ENCODE data around the gene DSCAML1. TPM values are rescaled to one million over a fixed set of nuclear protein-coding genes. Genes with fewer than 3 reads are reported as not detected.
A peak's percentile ranks its signal among the peaks of the same experiment; 100 is the strongest.

Gene DSCAML1
- total RNA-seq, 2 donors from 2014 or later: 0.08 TPM; not detected in 1

DNA sequence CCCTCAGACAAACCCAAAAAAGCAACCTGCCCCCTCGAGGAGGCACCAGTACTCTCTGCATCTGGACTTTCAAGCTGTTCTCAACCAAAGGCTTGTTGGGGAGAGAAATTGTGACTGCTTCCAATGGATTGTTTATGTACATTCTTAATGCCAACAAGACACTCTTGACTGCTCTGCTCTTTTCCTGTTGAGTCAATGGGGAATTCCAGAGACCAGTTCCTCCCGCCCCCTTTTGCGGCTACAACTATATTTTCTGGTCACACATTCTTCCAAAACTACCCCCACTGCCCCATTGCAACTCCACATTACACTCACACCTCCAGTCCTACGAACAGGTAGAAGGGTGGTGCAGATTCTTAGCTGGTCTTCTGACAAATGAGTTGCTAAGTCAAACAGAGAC is 187.0 kb downstream of the DSCAML1 start:
- DNase-seq (ENCODE audit: low spot score) (no peak), ATAC-seq (peak in 1 of 2 donors; percentile 35)
- Mint-ChIP-seq H3K4me1 (ENCODE audit: low read depth in 2 of 2) (peaks cover 6 to 17% of the 10 kb centered on the region in 2 donors), H3K4me3 (peak overlapping the region; percentile 26), H3K36me3 (no peaks in the 10 kb centered on the region), H3K9me3 (no peaks in the 10 kb centered on the region), H3K27me3 (peaks cover 31 to 45% of the 10 kb centered on the region in 2 donors), H3K27ac (peak overlapping the region in 1 of 2 donors; percentile 39)

GRCh38 chr11:117607449-117607848 is 189.6 kb downstream of the DSCAML1 start:
- no peaks in the 10 kb centered on the region for H3K9me3 Mint-ChIP-seq
- H3K4me1 Mint-ChIP-seq (ENCODE audit: low read depth in 2 of 2): peaks cover 6 to 17% of the 10 kb centered on the region in 2 donors
- no peaks in the 10 kb centered on the region for H3K36me3 Mint-ChIP-seq
- DNase-seq (ENCODE audit: low spot score): no peak
- no peak overlapping the region for H3K27ac Mint-ChIP-seq
- peaks cover 27 to 35% of the 10 kb centered on the region in 2 donors for H3K27me3 Mint-ChIP-seq
- ATAC-seq: no peak
- no peak overlapping the region for H3K4me3 Mint-ChIP-seq

GRCh38 chr11:117606790-117607189 is 190.2 kb downstream of the DSCAML1 start:
- no peak overlapping the region for H3K27ac Mint-ChIP-seq
- no peak for ATAC-seq
- peaks cover 28% of the 10 kb centered on the region in 2 donors for H3K27me3 Mint-ChIP-seq
- H3K9me3 Mint-ChIP-seq: no peaks in the 10 kb centered on the region
- DNase-seq (ENCODE audit: low spot score): no peak
- no peak overlapping the region for H3K4me3 Mint-ChIP-seq
- H3K36me3 Mint-ChIP-seq: no peaks in the 10 kb centered on the region
- H3K4me1 Mint-ChIP-seq (ENCODE audit: low read depth in 2 of 2): peaks cover 6 to 17% of the 10 kb centered on the region in 2 donors

DNA sequence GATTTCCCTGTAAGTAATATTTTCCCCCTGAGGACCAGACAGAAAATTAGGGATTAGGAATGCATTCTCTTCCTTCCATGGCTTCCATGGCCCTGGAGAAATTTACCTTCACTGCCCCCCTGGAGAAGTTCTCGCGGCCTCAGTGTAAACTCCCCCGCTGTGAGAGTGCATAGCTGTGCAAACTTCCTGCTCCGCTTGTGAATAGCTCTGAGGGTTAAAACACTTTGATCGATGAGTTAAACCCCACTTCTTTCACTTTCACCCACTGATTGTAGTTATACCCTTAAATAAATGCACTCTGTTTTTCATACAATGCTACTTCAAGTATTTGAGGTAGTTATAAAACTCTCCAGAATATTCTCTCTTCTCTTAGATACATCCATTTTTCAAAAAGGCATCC is 190.8 kb downstream of the DSCAML1 start:
- Mint-ChIP-seq H3K4me3 (no peak overlapping the region), H3K27me3 (peaks cover 22 to 26% of the 10 kb centered on the region in 2 donors), H3K27ac (no peak overlapping the region), H3K9me3 (no peaks in the 10 kb centered on the region), H3K36me3 (no peaks in the 10 kb centered on the region), H3K4me1 (ENCODE audit: low read depth in 2 of 2) (peaks cover 6 to 17% of the 10 kb centered on the region in 2 donors)
- DNase-seq (ENCODE audit: low spot score): no peak
- ATAC-seq: no peak

- Mint-ChIP-seq H3K27me3 (peaks cover 19 to 23% of the 10 kb centered on the region in 2 donors), H3K36me3 (no peaks in the 10 kb centered on the region), H3K9me3 (no peaks in the 10 kb centered on the region), H3K27ac (no peak overlapping the region), H3K4me3 (no peak overlapping the region), H3K4me1 (ENCODE audit: low read depth in 2 of 2) (peaks cover 6 to 13% of the 10 kb centered on the region in 2 donors)
- ATAC-seq: no peak
- DNase-seq (ENCODE audit: low spot score): no peak
These were observed 191.7 kb downstream of the DSCAML1 start for GRCh38 chr11:117605331-117605730.

DNA sequence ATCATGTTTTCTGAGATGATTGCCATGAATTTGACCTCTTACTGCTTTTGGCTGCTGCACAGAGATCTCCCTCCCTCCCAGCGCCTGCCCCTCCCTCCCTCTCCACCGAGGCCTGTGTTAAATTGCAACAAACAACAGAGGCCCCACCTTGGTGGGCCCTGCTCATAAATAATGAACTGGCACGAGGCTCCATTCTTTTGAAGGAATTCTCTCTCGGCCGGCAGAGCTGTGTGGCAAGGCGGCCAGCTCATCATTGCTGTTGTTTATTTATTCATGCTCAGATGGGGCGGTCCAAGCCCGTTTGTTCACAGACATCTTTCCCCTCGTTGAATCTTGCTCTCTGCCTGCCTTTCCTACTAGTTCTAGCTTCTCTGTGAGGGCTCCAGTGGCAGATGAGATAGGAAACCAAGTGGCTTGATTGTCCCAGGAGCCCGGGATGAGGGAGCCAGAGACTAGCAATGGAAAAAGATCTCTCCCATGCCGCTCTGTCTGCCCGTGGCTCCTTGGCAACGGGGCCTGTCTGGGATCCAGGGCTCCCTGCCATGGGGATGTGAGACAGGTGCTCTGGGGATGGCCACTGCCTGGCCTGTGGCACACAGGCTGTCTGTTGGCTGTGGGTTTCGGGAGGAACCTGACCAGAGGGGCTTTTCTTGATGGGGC is 192.6 kb downstream of the DSCAML1 start:
- ATAC-seq: no peak
- Mint-ChIP-seq H3K36me3 (no peaks in the 10 kb centered on the region), H3K27me3 (peaks cover 16 to 18% of the 10 kb centered on the region in 2 donors), H3K27ac (no peak overlapping the region), H3K9me3 (no peaks in the 10 kb centered on the region), H3K4me1 (ENCODE audit: low read depth in 2 of 2) (peaks cover 0 to 6% of the 10 kb centered on the region in 2 donors), H3K4me3 (no peak overlapping the region)
- DNase-seq (ENCODE audit: low spot score): no peak

DNA sequence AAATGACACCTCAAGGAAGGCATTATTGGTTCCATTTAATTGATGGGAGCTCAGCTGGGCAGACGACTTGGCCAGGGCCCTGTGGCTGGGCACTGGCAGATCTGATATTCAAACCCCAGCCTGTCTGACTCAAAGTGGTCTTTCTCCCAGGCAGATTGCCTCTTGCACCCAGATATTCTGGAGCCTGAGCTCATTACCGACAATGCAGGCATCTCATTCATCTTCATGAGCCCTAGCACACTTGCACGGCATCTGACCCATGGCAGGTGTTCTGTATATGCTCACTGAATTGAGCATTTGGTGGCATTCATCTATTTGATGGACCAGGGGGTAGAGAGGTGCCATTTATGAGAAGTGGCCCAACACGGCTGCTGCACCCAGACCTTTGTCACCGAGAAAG is 193.1 kb downstream of the DSCAML1 start:
- Mint-ChIP-seq H3K27me3 (peaks cover 18 to 20% of the 10 kb centered on the region in 2 donors), H3K9me3 (no peaks in the 10 kb centered on the region), H3K4me3 (no peak overlapping the region), H3K27ac (no peak overlapping the region), H3K36me3 (no peaks in the 10 kb centered on the region), H3K4me1 (ENCODE audit: low read depth in 2 of 2) (peaks cover 0 to 6% of the 10 kb centered on the region in 2 donors)
- DNase-seq (ENCODE audit: low spot score) (no peak), ATAC-seq (no peak)

- Mint-ChIP-seq H3K36me3 (no peaks in the 10 kb centered on the region), H3K27me3 (peaks cover 21 to 30% of the 10 kb centered on the region in 2 donors), H3K9me3 (no peaks in the 10 kb centered on the region), H3K4me1 (ENCODE audit: low read depth in 2 of 2) (peaks cover 0 to 2% of the 10 kb centered on the region in 2 donors), H3K27ac (no peak overlapping the region), H3K4me3 (no peak overlapping the region)
- DNase-seq (ENCODE audit: low spot score): no peak
- no peak for ATAC-seq
These were observed 195.9 kb downstream of the DSCAML1 start for GRCh38 chr11:117601006-117601708.

GRCh38 chr11:117600234-117600783 is 196.7 kb downstream of the DSCAML1 start:
- Mint-ChIP-seq H3K4me1 (ENCODE audit: low read depth in 2 of 2) (peaks cover 0 to 7% of the 10 kb centered on the region in 2 donors), H3K36me3 (no peaks in the 10 kb centered on the region), H3K27ac (no peak overlapping the region), H3K9me3 (no peaks in the 10 kb centered on the region), H3K27me3 (peaks cover 21 to 32% of the 10 kb centered on the region in 2 donors), H3K4me3 (no peak overlapping the region)
- no peak for ATAC-seq
- no peak for DNase-seq (ENCODE audit: low spot score)

DNA sequence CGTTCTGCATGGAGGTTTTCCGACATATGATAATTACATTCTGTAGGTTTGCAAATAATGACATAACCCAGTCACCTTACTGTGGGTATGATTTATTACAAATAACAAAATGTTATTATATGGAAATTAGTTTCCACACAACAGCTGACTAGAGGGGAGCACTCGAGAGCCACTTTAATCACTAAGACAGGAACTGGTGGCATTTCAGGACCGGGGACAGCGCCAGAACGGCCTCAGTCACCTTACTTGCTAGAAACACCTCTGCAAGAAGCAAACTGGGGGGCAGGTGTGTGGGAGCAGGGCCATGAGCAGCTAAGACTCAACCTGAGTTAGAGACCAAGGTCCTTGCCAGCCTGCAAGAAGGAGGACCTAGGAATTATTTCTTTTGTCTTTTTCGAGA is 199.9 kb downstream of the DSCAML1 start:
- peaks cover 22 to 42% of the 10 kb centered on the region in 2 donors for H3K27me3 Mint-ChIP-seq
- peaks cover 0 to 7% of the 10 kb centered on the region in 2 donors for H3K4me1 Mint-ChIP-seq (ENCODE audit: low read depth in 2 of 2)
- no peaks in the 10 kb centered on the region for H3K9me3 Mint-ChIP-seq
- no peak overlapping the region for H3K27ac Mint-ChIP-seq
- no peak for ATAC-seq
- H3K4me3 Mint-ChIP-seq: no peak overlapping the region
- H3K36me3 Mint-ChIP-seq: no peaks in the 10 kb centered on the region
- no peak for DNase-seq (ENCODE audit: low spot score)

- DNase-seq (ENCODE audit: low spot score) (no peak), ATAC-seq (no peak)
- H3K27me3 Mint-ChIP-seq: peaks cover 17 to 47% of the 10 kb centered on the region in 2 donors
- no peaks in the 10 kb centered on the region for H3K36me3 Mint-ChIP-seq
- H3K4me1 Mint-ChIP-seq (ENCODE audit: low read depth in 2 of 2): peaks cover 0 to 7% of the 10 kb centered on the region in 2 donors
- H3K9me3 Mint-ChIP-seq: no peaks in the 10 kb centered on the region
- no peak overlapping the region for H3K4me3 Mint-ChIP-seq
- H3K27ac Mint-ChIP-seq: no peak overlapping the region
These were observed 201.6 kb downstream of the DSCAML1 start for GRCh38 chr11:117595440-117595839.

- ATAC-seq (no peak), DNase-seq (ENCODE audit: low spot score) (no peak)
- Mint-ChIP-seq H3K4me1 (ENCODE audit: low read depth in 2 of 2) (peaks cover 0 to 7% of the 10 kb centered on the region in 2 donors), H3K9me3 (no peaks in the 10 kb centered on the region), H3K27me3 (peaks cover 17 to 46% of the 10 kb centered on the region in 2 donors), H3K4me3 (no peak overlapping the region), H3K27ac (no peak overlapping the region), H3K36me3 (no peaks in the 10 kb centered on the region)
These were observed 202.3 kb downstream of the DSCAML1 start for GRCh38 chr11:117594721-117595120.

GRCh38 chr11:117593065-117593464 is 204.0 kb downstream of the DSCAML1 start:
- H3K36me3 Mint-ChIP-seq: no peaks in the 10 kb centered on the region
- peaks cover 10 to 31% of the 10 kb centered on the region in 2 donors for H3K27me3 Mint-ChIP-seq
- DNase-seq (ENCODE audit: low spot score) (no peak), ATAC-seq (no peak)
- H3K4me3 Mint-ChIP-seq: no peak overlapping the region
- no peak overlapping the region for H3K27ac Mint-ChIP-seq
- H3K9me3 Mint-ChIP-seq: no peaks in the 10 kb centered on the region
- peaks cover 0 to 7% of the 10 kb centered on the region in 2 donors for H3K4me1 Mint-ChIP-seq (ENCODE audit: low read depth in 2 of 2)
